WERI-Rb-1 (cell line): ENCODE data around the gene GCN1.

Source experiments
- DNase-seq: peaks from one replicate; pipeline ENCODE4 v3.0.0-alpha.2; 2020
- H3K27ac ChIP-seq: fragments of 250-450 bp; sonication (Bioruptor Pico); 2 replicates; pipeline ENCODE4 v1.5.1; 2020; ENCODE audit warnings: mild to moderate bottlenecking, moderate library complexity
- H3K27me3 ChIP-seq: fragments of 250-450 bp; sonication (Bioruptor Pico); 2 replicates; pipeline ENCODE4 v1.5.1; 2021; ENCODE audit warnings: mild to moderate bottlenecking, low read depth, moderate library complexity; ENCODE audit not compliant: insufficient read depth, severe bottlenecking
- H3K36me3 ChIP-seq: fragments of 250-450 bp; sonication (Bioruptor Pico); 2 replicates; pipeline ENCODE4 v1.5.1; 2020; ENCODE audit warnings: mild to moderate bottlenecking, moderate library complexity
- H3K4me3 ChIP-seq: 2 replicates; pipeline ENCODE4 v1.5.1; 2011; ENCODE audit warnings: low read depth, mild to moderate bottlenecking, control low read depth, low read length
- H3K9me3 ChIP-seq: fragments of 250-450 bp; sonication (Bioruptor Pico); 2 replicates; pipeline ENCODE4 v1.5.1; 2021; ENCODE audit warnings: mild to moderate bottlenecking, moderate library complexity; ENCODE audit not compliant: severe bottlenecking
- CTCF ChIP-seq: IDR thresholded peaks from 2 replicates; pipeline ENCODE4 v1.5.1; 2011; ENCODE audit warnings: low read depth, mild to moderate bottlenecking, control low read depth, inconsistent platforms, low read length

Gene GCN1

DNA sequence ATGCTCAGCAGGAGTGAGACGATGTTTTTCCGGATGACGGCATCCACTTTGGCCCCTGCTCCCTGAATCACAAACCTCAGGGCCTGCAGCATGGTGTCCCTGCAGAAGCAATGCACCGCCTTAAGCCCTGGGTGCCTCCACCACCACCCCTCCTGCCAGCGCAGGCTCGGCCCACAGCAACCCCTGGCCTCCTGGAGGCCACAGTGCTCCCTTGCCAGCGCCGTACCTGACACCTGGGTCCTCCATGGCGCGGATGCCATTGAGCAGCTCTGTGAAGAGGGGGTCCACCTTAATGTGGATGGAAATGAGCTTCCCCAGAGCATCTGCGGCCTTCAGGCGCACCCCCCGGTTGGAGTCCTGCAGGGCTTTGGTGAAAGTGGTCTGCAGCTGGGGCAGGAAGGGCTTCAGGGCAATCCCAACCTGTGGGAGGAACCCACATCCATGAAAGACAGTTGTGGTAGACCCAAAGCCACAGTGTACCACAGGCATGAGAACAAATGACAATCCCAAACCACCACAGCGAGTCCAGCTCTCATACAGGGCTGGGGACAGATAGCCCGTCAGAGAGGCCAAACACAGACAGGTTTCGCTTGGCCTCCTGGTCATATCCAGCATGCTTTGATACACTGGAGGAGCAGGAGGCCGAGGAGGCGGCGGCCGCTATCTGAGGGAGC, 60.1 kb downstream of the GCN1 start:
- H3K36me3 ChIP-seq, result peaks cover 96% of the 10 kb centered on the region
- H3K27ac ChIP-seq, result no peak overlapping the region
- H3K27me3 ChIP-seq, result no peaks in the 10 kb centered on the region
- TF ChIP-seq CTCF, result no peak
- H3K9me3 ChIP-seq, result no peaks in the 10 kb centered on the region
- no peak overlapping the region for H3K4me3 ChIP-seq
- no peak for DNase-seq

- H3K27me3 ChIP-seq, result no peaks in the 10 kb centered on the region
- no peaks in the 10 kb centered on the region for H3K9me3 ChIP-seq
- TF ChIP-seq CTCF, result no peak
- H3K36me3 ChIP-seq, result peaks cover 95% of the 10 kb centered on the region
- H3K4me3 ChIP-seq, result no peak overlapping the region
- DNase-seq, result no peak
- no peak overlapping the region for H3K27ac ChIP-seq
Measured at GRCh38 chr12:120132863-120133385, 61.6 kb downstream of the GCN1 start.

GRCh38 chr12:120132054-120132836, 62.3 kb downstream of the GCN1 start:
- Histone ChIP-seq H3K27ac (no peak overlapping the region), H3K27me3 (no peaks in the 10 kb centered on the region), H3K36me3 (peaks cover 95% of the 10 kb centered on the region), H3K9me3 (no peaks in the 10 kb centered on the region), H3K4me3 (no peak overlapping the region)
- no peak for TF ChIP-seq CTCF
- DNase-seq, result no peak

- H3K9me3 ChIP-seq, result no peaks in the 10 kb centered on the region
- no peaks in the 10 kb centered on the region for H3K27me3 ChIP-seq
- DNase-seq, result no peak
- TF ChIP-seq CTCF, result no peak
- no peak overlapping the region for H3K27ac ChIP-seq
- H3K4me3 ChIP-seq, result no peak overlapping the region
- peaks cover 96% of the 10 kb centered on the region for H3K36me3 ChIP-seq
Measured at GRCh38 chr12:120131116-120131515, 63.4 kb downstream of the GCN1 start.

DNA sequence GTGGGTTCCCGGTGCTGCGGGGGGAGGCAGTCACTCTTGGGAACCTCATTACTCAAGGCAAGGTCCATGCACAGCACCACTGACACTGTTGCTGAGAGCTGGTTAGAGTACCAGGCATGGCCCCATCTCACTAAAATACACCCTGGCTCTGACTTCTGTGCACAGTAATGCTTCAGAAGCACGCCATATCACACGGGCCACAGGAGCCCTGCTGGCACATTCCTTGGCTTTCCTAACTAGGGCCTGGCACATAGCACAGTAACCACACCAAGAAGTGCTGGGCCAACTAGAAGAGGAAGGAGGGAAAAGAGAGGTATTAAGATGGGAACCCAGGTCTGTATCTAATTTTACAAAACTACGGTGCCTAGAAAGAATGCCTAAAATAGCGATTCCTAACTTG, 64.5 kb downstream of the GCN1 start:
- Histone ChIP-seq H3K36me3 (peaks cover 86% of the 10 kb centered on the region), H3K27ac (no peak overlapping the region), H3K27me3 (no peaks in the 10 kb centered on the region), H3K9me3 (no peaks in the 10 kb centered on the region), H3K4me3 (no peak overlapping the region)
- no peak for DNase-seq
- no peak for TF ChIP-seq CTCF
